ENCODE results near the gene SPTBN1.

SPTBN1 gene

GRCh38 chr2:54455131-54455562 lies 980 bp upstream of the SPTBN1 start:
- DNase-seq (ENCODE audit: low read depth, low spot score), result no peak
- H3K4me3 ChIP-seq (ENCODE audit: low read depth, low read length), result peak overlapping the region; percentile 89
- in situ Hi-C loops (cut with HindIII; ENCODE audit: low sequenced_read_pairs), result no loop called here
- TF ChIP-seq CTCF (IDR thresholded peaks at IDR 0.05; ENCODE audit: low read depth, low read length), result no peak

- peak overlapping the region; percentile 89 for H3K4me3 ChIP-seq (ENCODE audit: low read depth, low read length)
- no peak for DNase-seq (ENCODE audit: low read depth, low spot score)
- no peak for TF ChIP-seq CTCF (IDR thresholded peaks at IDR 0.05; ENCODE audit: low read depth, low read length)
- in situ Hi-C loops (cut with HindIII; ENCODE audit: low sequenced_read_pairs), result no loop called here
These were observed 160 bp downstream of the SPTBN1 start for GRCh38 chr2:54456362-54456611.

- no peak for TF ChIP-seq CTCF (IDR thresholded peaks at IDR 0.05; ENCODE audit: low read depth, low read length)
- H3K4me3 ChIP-seq (ENCODE audit: low read depth, low read length), result peak overlapping the region; percentile 89
- peak; percentile 45 for DNase-seq (ENCODE audit: low read depth, low spot score)
- in situ Hi-C loops (cut with HindIII; ENCODE audit: low sequenced_read_pairs), result no loop called here
These were observed 640 bp downstream of the SPTBN1 start for GRCh38 chr2:54456612-54457322.

- TF ChIP-seq CTCF (IDR thresholded peaks at IDR 0.05; ENCODE audit: low read depth, low read length), result no peak
- peak overlapping the region; percentile 89 for H3K4me3 ChIP-seq (ENCODE audit: low read depth, low read length)
- DNase-seq (ENCODE audit: low read depth, low spot score), result no peak
- in situ Hi-C loops (cut with HindIII; ENCODE audit: low sequenced_read_pairs), result no loop called here
These were observed 1.3 kb downstream of the SPTBN1 start for GRCh38 chr2:54457323-54458023.

GRCh38 chr2:54459037-54459441 lies 2.9 kb downstream of the SPTBN1 start:
- H3K4me3 ChIP-seq (ENCODE audit: low read depth, low read length), result no peak overlapping the region
- DNase-seq (ENCODE audit: low read depth, low spot score), result peak; percentile 38
- no peak for TF ChIP-seq CTCF (IDR thresholded peaks at IDR 0.05; ENCODE audit: low read depth, low read length)
- in situ Hi-C loops (cut with HindIII; ENCODE audit: low sequenced_read_pairs), result no loop called here

- in situ Hi-C loops (cut with HindIII; ENCODE audit: low sequenced_read_pairs), result no loop called here
- peak; percentile 22 for DNase-seq (ENCODE audit: low read depth, low spot score)
- no peak for TF ChIP-seq CTCF (IDR thresholded peaks at IDR 0.05; ENCODE audit: low read depth, low read length)
- H3K4me3 ChIP-seq (ENCODE audit: low read depth, low read length), result no peak overlapping the region
These were observed 5.1 kb downstream of the SPTBN1 start for GRCh38 chr2:54461261-54461660.

Measured in astrocyte of the spinal cord (primary cell).